ENCODE measurements around the gene PYROXD2. TPM values are rescaled to one million over a fixed set of nuclear protein-coding genes. Genes with fewer than 3 reads are reported as not detected.

Gene PYROXD2
- total RNA-seq, 2 experiments from 2014 or later = 0.41 to 4.3 TPM

GRCh38 chr10:98365406-98366061 lies 49.4 kb downstream of the PYROXD2 start:
- CTCF ChIA-PET (ENCODE audit: unreplicated experiment) = no interaction called here
- no peaks in the 10 kb centered on the region for H3K9me2 ChIP-seq (ENCODE audit: insufficient read depth, low read length)

DNA sequence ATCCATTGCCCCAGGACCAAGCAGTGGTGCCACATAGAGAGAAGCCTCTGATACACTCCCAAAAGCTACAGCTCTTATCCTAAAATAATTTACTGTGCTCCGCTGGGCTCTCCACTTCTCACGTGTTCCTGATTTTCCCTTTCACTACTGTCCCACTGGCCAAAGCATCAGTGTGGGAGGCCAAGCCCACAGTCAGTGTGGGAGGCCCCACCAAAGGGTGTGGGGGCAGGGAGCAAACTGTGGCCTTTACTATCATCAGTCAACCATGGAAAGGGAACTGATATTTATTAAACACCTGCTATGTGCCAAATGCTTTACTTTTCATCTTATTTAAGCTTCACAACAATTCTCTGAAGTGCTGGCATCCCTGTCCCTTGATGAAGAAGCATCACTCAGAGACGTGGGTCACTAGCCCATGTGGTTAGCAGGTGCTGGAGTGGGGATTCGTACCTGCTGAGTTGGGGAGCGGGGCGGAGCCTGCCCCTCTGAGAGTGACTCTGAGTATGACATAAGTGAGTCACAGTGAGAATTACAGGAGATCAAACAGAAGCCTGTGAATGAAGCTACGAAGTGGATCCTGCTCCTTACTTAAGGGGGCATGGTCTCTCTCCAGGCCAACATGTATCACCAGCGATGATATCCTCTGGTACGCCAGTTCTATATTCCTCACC lies 50.4 kb downstream of the PYROXD2 start:
- Histone ChIP-seq H2AFZ (ENCODE audit: low read length) (no peak overlapping the region), H3K27ac (ENCODE audit: low read depth, low read length, poor library complexity, severe bottlenecking) (no peak overlapping the region), H4K20me1 (ENCODE audit: insufficient read depth, low read length) (no peaks in the 10 kb centered on the region), H3K9me2 (ENCODE audit: insufficient read depth, low read length) (no peaks in the 10 kb centered on the region), H3K4me3 (ENCODE audit: low read depth, low read length, poor library complexity, severe bottlenecking) (no peak overlapping the region), H3K4me1 (ENCODE audit: insufficient read depth, low read length, poor library complexity, severe bottlenecking) (peaks cover 18% of the 10 kb centered on the region), H3K79me2 (ENCODE audit: insufficient read depth, low read depth, low read length) (no peaks in the 10 kb centered on the region), H3K9me3 (ENCODE audit: low read length) (no peaks in the 10 kb centered on the region), H3K4me2 (ENCODE audit: low read length) (peak overlapping the region; percentile 14; the same call in 1 of the 2 replicates), H3K36me3 (ENCODE audit: insufficient read depth, low read length) (no peaks in the 10 kb centered on the region)
- POLR2A ChIA-PET = interaction anchor here (1.2 kb wide), 1 partner anchor 34 kb away, joined by 3 read pairs; no protein-coding TSS in a partner anchor
- no TSS peak for BruUV-seq (replicated peaks)
- DNase-seq (ENCODE audit: low spot score) = peak; percentile 48
- intact Hi-C loops (cut with micrococcal nuclease; ENCODE audit: unreplicated experiment) = no loop called here
- TF ChIP-seq EZH2phosphoT487 (IDR thresholded peaks at IDR 0.05; ENCODE audit: borderline replicate concordance, low read depth, low read length) = no peak
- no peak for TF ChIP-seq CTCF (conservative IDR thresholded peaks at IDR 0.05; ENCODE audit: low read length)
- CTCF ChIA-PET (ENCODE audit: unreplicated experiment) = no interaction called here

More at GRCh38 chr10:98365406-98366061, 49.4 kb downstream of the PYROXD2 start:
- Histone ChIP-seq H3K36me3 (ENCODE audit: insufficient read depth, low read length) (no peaks in the 10 kb centered on the region), H4K20me1 (ENCODE audit: insufficient read depth, low read length) (no peaks in the 10 kb centered on the region), H3K4me3 (ENCODE audit: low read depth, low read length, poor library complexity, severe bottlenecking) (no peak overlapping the region), H3K4me2 (ENCODE audit: low read length) (no peak overlapping the region), H3K27ac (ENCODE audit: low read depth, low read length, poor library complexity, severe bottlenecking) (no peak overlapping the region), H3K4me1 (ENCODE audit: insufficient read depth, low read length, poor library complexity, severe bottlenecking) (peaks cover 18% of the 10 kb centered on the region), H3K9me3 (ENCODE audit: low read length) (no peaks in the 10 kb centered on the region), H2AFZ (ENCODE audit: low read length) (no peak overlapping the region), H3K79me2 (ENCODE audit: insufficient read depth, low read depth, low read length) (no peaks in the 10 kb centered on the region)
- intact Hi-C loops (cut with micrococcal nuclease; ENCODE audit: unreplicated experiment) = no loop called here
- no TSS peak for BruUV-seq (replicated peaks)
- DNase-seq (ENCODE audit: low spot score) = peak; percentile 40
- POLR2A ChIA-PET = interaction anchor here (0.6 to 1.3 kb wide), 3 partner anchors 16 to 198 kb away, joined by 3 read pairs; no protein-coding TSS in a partner anchor
- TF ChIP-seq EZH2phosphoT487 (IDR thresholded peaks at IDR 0.05; ENCODE audit: borderline replicate concordance, low read depth, low read length) = no peak
- TF ChIP-seq CTCF (conservative IDR thresholded peaks at IDR 0.05; ENCODE audit: low read length) = no peak

DNA sequence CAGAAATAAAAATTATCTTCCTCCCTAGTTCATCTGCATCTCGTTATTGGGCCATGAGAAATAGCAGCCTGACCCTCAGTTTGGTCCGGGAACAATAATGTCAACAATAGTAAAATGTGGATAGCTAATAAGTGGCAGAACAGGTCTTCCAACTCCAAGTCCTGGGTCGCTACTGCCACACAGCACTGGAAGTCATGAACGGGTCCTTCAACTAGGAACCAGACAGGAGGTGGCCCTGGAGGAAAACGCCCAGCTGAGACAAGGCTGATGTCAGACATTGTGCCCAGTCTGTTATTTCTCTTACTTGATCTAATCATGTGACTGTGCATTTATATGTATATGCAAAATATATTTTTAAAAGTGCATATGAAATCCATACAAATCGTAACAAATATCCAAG lies 51.8 kb downstream of the PYROXD2 start:
- H3K79me2 ChIP-seq (ENCODE audit: insufficient read depth, low read depth, low read length) = no peaks in the 10 kb centered on the region
- no peak overlapping the region for H2AFZ ChIP-seq (ENCODE audit: low read length)
- ChIA-PET CTCF (ENCODE audit: unreplicated experiment) (interaction anchor here (0.7 kb wide), 1 partner anchor 12 kb away, joined by 3 read pairs; no protein-coding TSS in a partner anchor), POLR2A (interaction anchor here (1.6 kb wide), 1 partner anchor 23 kb away, joined by 5 read pairs; no protein-coding TSS in a partner anchor)
- H3K4me2 ChIP-seq (ENCODE audit: low read length) = no peak overlapping the region
- intact Hi-C loops (cut with micrococcal nuclease; ENCODE audit: unreplicated experiment) = no loop called here
- H3K4me1 ChIP-seq (ENCODE audit: insufficient read depth, low read length, poor library complexity, severe bottlenecking) = peaks cover 18% of the 10 kb centered on the region
- BruUV-seq (replicated peaks) = no TSS peak
- TF ChIP-seq CTCF (conservative IDR thresholded peaks at IDR 0.05; ENCODE audit: low read length) = no peak
- TF ChIP-seq EZH2phosphoT487 (IDR thresholded peaks at IDR 0.05; ENCODE audit: borderline replicate concordance, low read depth, low read length) = no peak
- H3K9me3 ChIP-seq (ENCODE audit: low read length) = no peaks in the 10 kb centered on the region
- no peak overlapping the region for H3K4me3 ChIP-seq (ENCODE audit: low read depth, low read length, poor library complexity, severe bottlenecking)
- no peaks in the 10 kb centered on the region for H4K20me1 ChIP-seq (ENCODE audit: insufficient read depth, low read length)
- no peak for DNase-seq (ENCODE audit: low spot score)
- H3K9me2 ChIP-seq (ENCODE audit: insufficient read depth, low read length) = no peaks in the 10 kb centered on the region
- H3K27ac ChIP-seq (ENCODE audit: low read depth, low read length, poor library complexity, severe bottlenecking) = no peak overlapping the region
- H3K36me3 ChIP-seq (ENCODE audit: insufficient read depth, low read length) = no peaks in the 10 kb centered on the region
